ENCODE measurements around the gene RFTN1.

The RFTN1 gene

DNA sequence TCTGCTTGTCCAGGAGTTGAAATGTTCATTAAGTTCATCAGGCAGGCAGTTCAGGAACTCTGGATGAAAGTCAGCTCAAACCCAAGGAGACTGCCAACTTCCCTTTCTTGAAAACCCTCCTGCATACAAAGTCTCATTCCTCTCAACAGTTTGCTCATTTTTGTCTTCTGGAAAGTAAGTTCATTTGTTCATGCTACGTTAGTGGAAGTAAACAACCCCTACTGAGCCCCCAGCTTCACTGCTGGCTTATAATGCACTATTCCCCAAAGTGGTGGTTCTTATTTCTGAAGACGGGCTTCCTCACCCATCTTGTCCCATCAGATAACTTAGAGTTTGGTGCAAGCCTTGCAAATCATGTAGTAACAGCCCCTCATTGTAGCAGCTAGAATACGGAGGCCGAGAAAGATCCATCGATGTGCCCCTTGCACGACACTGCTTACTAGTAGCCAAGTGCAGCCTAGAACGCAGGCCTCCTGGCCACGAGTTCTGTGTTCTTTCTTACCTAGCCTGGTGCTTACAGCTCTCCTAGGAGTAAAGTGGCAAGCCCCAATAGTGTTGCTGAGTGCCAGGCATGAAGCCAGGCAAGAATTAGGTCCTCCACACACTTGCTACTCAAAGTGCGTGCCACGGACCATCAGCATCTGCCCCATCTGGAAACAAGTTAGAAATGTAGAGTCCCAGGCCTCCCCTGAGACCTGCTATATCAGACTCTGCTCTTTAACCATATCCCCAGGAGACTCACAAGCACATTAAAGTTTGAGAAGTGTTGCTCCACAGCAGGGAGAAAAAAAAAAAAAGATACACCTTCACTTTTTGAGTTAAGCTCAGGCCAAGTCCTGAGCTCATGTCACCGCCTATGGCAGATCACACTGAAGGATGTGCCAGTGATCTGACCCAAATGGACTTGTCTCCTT is 82.5 kb downstream of the RFTN1 start:
- DNase-seq (ENCODE audit: low spot score): no peak

DNA sequence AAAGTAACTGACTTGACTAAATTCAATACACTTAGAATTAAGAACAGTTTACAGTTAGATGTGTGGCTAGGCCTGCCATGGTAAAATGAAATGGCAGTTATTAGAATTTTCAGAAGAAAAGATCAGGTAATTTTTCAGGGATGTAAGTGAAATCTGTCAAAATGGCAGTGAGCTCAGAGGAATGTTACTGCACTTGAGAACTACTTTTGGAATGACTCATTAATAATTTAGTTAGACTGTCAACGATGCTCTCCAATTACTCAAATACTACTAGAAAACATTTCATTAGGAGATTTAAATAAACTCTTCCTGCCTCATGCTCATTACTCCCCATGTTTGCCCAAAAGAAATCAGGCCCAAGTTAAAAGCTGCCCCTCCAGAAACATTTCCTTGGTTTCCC is 84.4 kb downstream of the RFTN1 start:
- DNase-seq (ENCODE audit: low spot score): no peak

DNA sequence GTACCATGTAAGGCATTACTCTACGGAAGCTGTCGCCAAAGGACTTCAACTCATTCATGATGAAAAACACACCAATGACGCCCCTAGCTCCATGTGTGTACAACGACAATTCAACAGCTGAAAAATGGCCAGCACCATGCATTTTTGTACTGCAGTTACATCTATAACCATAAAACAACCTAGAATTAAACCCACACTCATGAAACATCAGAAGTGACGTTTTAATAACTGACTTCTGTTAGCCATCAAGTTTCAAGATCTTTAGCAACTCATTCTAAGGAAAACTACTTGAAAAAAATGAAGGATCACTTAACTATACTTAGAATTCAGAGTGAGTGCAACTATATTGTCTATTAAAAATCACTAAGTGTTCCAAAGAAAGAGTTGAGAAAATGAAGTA is 84.9 kb downstream of the RFTN1 start:
- no peak for DNase-seq (ENCODE audit: low spot score)

DNA sequence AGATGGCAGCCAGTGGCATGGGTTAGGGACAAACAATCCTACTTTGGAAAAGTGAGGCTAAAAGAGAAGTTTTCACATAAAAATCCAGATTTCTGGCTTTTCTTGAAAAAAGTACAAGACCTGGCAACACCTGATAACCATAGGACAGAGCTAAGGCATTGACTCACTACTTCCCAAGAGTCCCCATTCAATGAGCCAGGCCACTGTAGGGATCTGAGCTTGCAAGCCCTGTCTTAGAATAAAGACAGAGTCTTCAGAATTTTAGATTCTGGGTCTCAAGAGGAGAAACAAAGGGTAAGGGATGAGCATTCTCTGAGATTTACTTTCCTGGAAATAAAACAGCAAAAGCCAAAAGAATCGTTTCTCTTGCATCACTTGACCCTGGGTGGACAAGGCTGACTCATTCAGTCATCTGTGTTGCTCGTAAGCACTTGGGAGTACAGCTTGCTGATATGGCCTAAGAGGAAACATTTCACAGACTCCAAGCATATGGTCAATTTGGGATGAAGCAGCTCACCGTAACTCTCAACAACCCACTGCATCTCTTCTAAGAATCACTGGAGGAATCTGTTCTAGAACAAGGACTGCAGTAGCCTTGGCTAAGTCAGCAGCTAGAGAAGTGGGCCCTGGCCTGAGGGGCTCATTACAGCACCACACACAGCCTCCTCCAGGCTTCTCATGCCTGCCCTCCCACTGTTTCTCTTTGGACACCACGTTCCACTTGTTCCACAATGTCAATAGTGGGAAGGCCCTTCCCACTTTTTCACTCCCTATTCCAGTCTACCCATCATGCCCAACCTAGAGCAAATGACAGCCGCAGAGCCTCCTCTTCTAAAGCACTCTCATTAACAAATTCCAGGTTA is 86.2 kb downstream of the RFTN1 start:
- no peak for DNase-seq (ENCODE audit: low spot score)

DNA sequence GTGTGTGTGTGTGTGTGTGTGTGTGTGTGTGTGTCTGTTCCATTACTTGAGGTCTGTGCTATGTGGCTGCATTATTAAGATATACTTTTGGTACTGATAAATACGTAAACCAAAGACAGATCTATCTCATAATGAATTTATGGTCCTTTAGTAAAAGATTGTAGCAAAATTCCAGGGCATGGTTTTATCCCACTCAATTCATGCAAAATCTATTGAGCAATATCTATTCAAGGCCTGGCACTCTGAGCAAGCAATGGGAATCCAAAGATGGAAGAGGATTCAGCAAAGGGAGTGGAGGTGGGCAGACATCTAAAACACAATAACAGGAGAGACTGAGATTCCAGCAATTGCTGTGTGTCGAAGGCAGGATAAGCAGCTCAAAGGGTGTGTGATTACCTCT is 86.8 kb downstream of the RFTN1 start:
- DNase-seq (ENCODE audit: low spot score): no peak

DNA sequence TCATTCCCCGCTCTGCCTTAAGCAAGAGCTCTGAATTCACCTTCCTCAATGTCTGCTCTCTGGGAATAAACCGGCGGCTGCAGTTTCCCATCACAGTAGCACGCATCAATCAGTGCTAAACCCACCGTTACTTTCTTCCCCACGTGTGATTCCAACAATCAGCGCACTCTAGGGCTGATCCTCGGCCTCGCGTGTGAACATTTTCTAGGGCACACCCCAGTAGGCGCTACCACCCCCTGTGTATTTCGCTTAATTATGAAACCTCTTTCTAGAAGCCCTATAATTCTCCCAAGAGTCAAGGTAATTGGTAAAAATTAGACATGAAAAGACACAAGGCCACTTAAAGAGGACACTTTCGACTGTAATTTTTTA is 87.5 kb downstream of the RFTN1 start:
- no peak for DNase-seq (ENCODE audit: low spot score)

DNA sequence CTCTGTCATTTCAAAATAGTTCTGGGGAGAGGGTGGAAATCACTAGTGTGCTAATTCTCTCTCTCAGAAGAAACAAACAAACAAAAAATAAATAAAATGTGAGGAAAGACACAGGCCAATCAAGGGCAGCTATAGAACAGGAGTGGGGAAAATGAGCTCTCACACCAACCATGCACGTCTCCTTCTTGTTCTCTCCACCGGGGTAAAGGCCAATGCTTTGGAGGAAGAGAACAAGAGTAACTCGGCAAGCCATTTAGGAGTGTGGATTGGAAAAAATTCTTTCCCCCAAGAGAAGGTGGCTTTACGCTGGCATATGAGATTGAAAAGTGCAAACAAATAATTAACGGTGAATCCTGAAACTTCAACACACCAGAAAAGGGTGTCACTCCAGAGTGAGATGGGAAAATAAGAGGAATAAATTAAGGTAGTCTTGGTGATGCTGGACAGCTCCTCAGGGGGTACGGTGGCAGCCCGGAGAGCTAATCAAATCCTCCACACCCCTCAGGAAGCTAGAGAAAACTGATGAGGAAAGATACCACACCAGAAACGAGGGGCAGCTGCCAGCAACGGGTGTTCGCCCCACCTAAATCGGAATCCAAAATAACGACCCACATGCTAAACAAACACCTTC is 88.0 kb downstream of the RFTN1 start:
- no peak for DNase-seq (ENCODE audit: low spot score)

DNA sequence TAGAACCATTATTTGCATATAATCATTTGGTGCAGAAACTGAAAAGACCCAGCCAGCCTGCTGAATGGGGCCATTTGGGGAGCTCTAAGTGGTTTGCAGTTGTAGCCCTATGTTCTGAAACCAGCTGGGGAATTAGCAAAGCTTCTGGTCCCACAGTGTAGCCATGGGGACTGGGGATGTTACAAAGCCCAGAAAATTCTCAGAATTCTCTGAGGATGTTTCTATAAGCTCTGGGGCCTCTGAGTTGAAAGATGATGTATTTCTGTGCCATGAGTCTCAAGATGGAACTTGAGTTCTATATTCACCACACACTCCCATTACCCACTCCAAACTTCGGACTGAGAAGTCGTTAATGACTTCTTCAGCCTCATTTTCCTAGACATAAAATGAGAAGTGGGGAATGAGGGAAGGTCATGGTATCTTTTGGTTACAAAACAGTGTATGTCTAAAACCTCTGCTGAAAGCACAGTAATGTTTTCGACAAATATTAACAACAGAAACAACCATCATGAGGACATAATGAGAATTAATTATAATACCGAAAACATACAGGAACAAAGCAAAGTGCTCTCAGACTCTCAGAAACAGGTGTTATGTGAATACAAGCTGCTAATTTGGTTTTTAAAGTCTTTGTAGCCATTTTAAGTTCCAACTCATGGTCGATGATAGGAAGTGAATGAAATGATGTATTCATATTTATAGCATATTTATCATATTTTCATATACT is 89.4 kb downstream of the RFTN1 start:
- no peak for DNase-seq (ENCODE audit: low spot score)

DNA sequence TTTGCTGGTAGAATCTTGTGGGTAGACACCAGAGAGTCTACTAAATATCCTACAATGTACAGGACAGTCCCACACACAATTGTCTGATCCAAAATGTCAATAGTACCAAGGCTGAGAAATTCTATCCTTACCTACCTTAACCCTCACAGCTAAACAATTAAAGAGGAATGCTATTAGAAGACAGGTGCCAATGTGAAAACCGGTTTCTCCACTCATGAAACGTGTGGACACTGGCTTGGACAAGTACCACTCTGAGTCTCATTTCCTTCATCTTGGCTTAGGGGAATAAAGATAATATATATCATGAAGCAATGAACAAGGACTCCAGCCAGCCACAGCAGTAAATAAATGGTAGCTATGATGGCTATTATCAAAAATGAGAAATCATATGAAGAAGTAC is 90.2 kb downstream of the RFTN1 start:
- no peak for DNase-seq (ENCODE audit: low spot score)

DNA sequence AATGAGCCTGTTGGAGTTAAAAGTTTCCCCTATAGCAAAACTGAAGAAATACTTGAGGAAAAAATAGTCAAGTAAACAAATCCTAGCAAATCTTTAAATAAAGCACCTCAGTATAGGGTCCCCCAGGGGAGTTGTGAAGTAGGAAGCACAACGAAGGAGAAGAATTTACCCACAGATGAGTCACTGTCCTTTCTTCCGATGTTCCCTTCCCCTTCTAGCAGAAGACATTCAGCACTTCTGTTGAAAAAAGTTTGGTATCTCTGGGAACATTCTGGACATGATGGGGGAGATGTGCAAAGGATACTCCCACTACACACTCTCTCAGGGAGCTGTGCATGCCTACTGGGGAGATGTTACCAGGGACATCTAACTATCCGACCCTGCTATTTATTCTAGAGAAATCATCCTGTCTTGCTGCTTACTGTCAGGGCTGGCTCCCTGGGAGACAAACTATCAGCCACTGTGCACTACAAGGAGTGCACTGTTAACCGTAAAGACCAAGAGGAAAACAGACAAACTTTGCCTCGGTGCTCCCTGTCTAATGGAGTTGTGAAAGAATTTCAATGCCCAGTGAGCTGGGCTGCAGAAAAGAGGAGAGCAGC is 93.8 kb downstream of the RFTN1 start:
- no peak for DNase-seq (ENCODE audit: low spot score)

DNA sequence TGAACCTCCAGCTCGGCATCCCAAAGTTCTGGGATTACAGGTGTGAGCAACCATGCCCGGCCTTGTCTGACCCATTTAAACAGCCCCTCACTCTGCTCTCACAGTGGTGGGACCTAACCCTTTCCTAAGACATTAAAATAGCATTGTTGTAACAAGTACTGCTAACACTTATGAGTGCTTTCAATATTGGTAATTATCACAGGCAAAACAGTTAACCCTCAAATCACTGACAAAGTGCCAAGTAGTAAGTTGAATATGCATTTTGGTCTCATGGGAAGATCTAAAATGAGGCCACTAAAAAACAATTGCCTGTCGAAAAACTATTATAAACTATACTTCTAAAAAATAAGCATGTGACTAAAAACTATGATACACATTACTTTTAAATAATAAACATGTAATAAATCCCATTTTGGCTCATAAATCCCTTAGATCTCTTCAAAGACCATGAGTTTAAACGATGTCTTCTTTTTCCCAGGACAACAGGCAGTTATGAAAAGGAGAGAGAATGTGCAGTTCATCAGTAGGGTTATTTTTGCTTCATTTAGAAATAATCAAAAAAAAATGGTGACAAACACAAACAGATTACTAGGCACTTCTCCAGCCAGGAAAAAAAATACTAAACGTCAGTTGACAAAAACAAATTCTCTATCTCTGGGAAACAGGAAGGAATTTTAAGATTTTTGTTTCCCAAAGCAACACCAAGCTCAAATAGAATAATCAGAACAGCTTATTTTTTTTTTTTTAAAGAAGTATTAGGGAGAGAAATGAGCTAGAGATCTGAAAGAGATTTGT is 95.4 kb downstream of the RFTN1 start:
- no peak for DNase-seq (ENCODE audit: low spot score)

DNA sequence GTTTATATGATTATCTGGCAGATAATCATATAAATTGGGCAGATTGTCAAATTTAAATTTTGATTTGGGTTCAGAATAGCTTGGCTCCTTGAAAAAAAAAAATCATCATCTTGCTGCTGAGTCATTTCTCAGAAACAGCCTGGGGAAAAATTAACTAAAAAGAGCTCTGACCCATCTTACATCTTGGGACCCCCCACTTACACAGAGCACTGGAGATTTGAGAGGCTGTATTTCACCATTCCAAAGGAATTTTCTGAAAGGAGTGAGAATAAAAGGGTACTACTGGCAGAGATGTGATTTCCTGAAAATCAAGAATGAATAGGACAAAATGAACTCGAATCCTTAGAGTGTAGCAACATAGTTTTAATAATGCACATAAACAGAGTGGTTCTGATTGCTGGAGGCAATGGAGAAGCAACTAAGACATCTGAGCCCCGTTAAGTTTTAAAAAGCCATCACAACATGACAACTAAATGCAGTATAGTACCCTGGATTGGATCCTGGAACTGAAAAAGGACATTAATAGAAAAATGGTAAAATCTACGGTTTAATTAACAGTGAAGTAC is 97.5 kb downstream of the RFTN1 start:
- no peak for DNase-seq (ENCODE audit: low spot score)

DNA sequence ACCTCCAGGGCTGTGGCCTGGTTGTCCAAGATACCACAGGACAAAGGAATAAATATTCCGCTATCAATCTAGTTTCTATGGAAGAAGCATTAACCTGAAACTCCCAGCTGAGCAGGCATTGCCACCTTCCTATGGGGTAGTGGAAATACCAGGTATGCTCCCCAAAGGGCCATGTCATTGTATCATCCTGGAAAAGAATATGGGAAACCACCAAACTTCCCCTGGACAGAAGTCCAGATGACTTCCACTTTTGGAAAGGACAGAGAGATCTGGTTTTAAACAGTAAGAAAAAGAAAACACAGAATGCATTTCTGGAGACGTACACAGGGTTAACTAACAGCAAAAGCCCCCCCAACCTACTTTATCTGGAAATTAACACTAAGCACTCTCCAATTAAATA is 100.2 kb downstream of the RFTN1 start:
- DNase-seq (ENCODE audit: low spot score): no peak

DNA sequence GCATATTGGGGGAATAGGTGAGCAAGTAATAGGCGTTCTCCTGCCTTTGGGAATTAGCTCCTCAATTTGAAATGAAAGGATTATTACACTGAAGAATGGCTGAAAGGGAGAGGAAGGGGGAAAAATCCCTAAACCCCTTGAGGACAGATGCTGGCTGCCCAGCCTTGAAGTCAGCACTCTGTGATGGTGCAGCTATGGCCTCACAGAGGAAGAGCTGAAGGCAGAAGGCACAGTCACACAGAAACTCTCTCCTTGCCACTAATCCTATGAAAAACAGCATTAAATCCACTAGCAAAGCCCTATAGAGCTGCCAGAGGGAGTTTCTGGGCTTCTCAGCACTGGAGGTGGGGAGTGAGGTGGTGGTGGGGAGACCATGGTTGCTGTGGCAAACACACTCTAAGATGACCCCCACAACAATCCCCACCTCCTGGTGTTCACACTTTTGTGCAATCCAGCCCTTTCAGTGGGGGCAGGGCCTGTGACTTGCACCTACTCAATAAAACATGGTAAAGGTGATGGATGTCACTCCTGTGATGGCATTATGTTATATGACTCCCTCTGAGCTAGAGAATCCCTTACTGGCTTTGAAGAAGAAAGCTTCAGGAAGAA is 101.2 kb downstream of the RFTN1 start:
- no peak for DNase-seq (ENCODE audit: low spot score)

DNA sequence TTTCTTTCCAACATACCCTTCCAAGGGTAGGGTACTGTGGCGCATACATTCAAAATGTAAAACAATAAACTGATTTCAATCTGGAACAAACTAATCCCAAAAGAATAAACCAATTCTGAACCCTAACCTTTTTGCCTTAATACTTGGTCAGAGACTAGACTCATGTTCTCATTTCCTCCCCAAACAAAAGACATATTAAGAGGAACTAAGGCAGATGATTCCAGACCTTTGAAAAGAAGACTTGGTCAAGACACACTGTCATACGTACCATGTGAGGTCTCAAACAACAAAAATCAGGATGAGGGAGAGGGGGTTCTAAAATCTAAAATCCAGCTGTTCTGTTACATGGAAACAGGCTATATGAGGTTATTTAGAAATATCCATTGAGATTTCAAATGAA is 102.1 kb downstream of the RFTN1 start:
- DNase-seq (ENCODE audit: low spot score): no peak

DNA sequence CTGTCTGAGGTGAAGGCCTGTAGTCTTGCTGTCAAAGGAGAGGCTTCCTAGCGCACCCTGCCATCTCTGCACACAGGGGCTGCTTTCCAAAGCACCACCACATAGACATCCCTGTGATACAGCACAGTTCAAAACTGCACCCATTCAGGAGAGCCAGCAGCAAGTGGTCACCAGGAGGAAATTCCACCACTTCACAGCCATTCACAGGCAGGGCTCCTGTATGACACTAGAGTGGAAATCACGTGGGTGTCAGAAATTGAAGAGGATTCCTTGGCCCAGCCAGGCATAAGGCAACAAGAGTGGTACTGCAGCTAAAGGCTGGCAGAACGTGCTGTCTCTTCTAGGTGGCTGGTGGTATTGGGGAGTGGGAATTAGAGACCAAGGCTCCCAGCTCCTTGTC is 102.8 kb downstream of the RFTN1 start:
- DNase-seq (ENCODE audit: low spot score): no peak

DNA sequence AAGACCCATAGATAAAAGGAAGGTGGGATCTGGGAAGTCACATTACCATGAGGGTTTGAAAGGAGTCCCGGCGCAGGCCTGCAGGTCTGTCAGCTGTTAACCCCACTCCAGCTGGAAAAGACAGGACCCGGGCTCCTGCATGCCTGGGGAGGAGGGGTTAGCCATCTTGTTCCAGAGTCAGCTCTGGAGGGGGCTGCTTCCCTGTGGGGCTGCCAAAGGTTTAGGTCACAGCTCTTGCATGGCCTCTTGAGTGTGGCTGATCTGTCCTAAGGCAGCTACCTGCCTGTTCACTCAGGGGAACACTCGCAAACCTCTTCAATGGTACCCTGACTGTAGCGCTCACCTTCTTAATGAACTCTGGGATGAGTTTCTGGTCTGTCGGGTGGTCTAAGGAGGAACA is 104.5 kb downstream of the RFTN1 start:
- DNase-seq (ENCODE audit: low spot score): no peak

DNA sequence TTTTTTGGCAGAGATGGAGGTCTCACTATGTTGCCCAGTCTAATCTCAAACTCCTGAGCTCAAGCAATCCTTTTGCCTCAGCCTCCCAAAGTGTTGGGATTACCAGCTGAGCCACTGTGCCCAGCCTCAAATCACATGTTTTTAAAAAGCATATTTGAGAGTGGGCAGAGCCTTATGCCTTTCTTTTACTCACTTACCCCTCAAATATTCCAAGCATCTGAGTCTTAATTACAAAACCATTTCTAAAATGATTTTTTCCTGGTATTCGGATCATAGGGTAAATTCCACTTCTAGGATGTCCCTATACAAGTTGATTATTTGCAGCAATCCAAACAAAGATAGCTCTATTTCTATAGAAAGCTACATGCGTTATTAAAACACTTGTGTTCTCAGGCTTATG is 106.1 kb downstream of the RFTN1 start:
- no peak for DNase-seq (ENCODE audit: low spot score)

DNA sequence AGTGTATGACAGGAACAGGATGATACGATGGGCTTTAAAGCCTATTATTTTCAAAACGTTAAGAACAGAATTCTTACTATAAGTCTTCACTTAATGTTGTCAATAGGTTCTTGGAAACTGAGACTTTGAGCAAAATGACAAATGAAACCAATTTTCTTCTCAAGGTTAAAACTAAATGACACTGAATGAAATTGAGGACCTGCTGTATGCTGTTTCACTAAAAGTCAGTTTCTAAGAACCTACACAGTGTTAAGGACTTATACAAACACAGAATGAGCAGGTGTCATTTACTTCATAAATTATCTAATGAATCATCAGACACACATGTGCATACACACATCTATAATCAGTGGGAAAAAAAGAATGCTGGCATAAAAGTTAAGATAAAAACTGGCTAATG is 106.9 kb downstream of the RFTN1 start:
- no peak for DNase-seq (ENCODE audit: low spot score)

DNA sequence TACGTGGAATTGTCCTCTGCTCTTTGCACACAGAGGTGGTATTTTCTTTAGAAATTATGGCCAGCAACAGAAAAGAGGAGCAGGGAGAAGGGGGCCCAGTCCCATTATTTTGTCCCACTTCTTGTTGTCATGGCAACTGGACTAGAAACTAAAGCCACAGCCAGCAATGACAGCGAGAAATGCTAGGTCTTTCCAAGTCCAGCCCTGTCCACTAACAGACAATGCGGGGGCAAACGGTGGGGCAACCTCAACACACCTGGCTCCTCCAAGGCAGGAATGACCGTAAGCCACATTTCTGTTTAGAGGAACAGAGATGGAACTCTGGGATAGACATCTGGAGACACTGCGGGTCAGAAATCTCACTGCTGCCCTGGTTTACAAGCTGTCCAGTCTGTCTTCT is 107.3 kb downstream of the RFTN1 start:
- no peak for DNase-seq (ENCODE audit: low spot score)
